Endometrial microvascular endothelial cells (primary cell): Measurements from ENCODE around the gene GGN. TPM values are rescaled to one million over a fixed set of nuclear protein-coding genes. Genes with fewer than 3 reads are reported as not detected.
"Not testable (repeated sequence)": the region's sequence is repeated elsewhere in the genome, so short reads cannot be mapped to it uniquely, and the experiment has no call there.

Experiments used
- in situ Hi-C: cut with HindIII; loops from 2 replicates; pipeline ENCODE4 v1.10.0; 2017; ENCODE audit warnings: low sequenced_read_pairs, low pct_unique_long_range_greater_than_20kb; ENCODE audit errors: inconsistent ontology term
- total RNA-seq: library from RNA; depleted of rRNA; stranded (reverse); fragments of >200 nt; gene quantifications from one replicate; pipeline ENCODE4 v1.2.3, GENCODE V29; 2015; ENCODE audit errors: inconsistent ontology term

GGN gene
- total RNA-seq, 1 donor from 2014 or later, result 1.1 TPM

DNA sequence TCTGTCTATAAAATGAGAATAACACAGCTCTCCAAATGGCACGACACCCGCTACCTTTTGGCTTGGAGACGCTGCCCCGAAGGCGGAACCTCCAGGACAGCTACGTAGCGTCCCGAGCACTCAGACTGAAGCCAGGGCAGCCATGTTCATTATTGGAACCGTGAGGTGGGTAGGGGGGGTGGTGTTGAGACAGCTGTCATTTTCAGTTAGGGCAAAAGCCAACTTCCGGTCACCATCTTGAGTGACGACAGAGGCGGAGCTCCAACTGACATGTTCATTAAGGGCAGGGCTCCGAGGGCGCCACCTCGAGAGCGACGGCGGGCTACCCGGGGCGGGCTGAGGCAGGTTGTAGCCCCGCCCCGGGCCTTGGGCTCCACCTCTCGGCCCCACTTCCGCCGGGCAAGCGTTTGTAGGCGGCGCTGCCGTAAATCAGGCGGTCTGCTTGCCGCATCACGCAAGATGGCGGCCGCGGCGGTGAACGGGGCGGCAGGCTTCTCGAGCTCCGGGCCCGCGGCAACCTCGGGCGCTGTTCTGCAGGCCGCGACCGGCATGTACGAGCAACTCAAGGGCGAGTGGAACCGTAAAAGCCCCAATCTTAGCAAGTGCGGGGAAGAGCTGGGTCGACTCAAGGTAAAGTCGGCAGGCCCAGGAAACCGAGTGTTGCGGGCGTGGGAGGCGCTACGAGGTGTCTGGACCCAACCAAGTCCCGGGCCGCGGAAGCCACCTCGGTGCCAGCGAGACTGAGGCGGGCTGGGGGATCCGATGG, 13.3 kb downstream of the GGN start, which contains the start of gene PSMD8:
Gene PSMD8, plus strand, starts transcription at position 240 of the 766 bp plus-strand sequence. Its CDS starts 31 bp downstream, at position 271.
- in situ Hi-C loops, result no loop called here

DNA sequence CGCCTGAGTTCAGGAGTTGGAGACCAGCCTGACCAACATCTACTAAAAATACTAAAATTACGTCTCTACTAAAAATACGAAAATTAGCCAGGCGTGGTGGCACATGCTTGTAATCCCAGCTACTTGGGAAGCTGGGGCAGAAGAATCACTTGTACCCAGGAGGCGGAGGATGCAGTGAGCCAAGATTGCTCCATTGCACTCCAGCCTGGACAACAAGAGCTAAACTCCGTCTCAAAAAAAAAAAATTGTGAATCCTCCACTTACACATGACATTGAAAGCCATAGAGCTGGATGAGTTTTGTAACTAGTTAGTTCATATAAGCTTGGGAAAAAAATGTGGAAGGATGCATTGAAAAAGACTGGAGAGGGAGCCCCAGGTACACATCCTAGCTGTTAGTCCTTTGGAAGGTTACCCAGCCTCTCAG, 13.9 kb downstream of the GGN start:
- in situ Hi-C loops, result no loop called here

DNA sequence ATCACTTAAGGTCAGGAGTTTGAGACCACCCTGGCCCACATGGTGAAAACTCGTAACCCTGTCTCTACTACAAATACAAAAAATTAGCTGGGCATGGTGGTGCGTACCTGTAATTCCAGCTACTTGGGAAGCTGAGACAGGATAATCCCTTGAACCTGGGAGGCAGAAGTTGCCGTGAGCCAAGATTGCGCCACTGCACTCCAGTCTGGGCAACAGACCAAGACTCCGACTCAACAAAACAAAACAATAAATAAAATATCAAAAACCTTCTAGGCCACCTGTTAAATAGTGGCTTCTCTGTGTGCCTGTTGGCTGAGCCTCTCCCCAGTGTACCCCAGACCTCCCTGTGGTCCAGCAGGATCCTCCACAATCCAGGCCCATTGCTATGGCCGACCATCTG, 16.8 kb downstream of the GGN start:
- in situ Hi-C loops, result no loop called here

DNA sequence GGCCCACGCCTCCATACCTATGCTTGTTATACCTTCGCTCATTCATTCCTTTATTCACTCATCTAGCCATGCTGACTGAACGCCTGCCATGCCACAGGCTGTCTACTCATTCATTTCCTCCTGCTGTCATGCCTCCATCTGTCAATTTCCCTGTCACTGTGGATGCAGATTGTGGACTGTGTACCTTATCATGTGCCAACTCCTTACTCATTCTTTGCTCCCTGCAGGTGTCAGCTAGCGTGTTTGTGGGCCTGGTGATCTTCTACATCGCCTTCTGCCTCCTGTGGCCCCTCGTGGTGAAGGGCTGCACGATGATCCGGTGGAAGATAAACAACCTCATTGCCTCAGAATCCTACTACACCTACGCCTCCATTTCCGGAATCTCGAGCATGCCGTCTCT, 17.5 kb downstream of the GGN start:
- in situ Hi-C loops, result no loop called here

DNA sequence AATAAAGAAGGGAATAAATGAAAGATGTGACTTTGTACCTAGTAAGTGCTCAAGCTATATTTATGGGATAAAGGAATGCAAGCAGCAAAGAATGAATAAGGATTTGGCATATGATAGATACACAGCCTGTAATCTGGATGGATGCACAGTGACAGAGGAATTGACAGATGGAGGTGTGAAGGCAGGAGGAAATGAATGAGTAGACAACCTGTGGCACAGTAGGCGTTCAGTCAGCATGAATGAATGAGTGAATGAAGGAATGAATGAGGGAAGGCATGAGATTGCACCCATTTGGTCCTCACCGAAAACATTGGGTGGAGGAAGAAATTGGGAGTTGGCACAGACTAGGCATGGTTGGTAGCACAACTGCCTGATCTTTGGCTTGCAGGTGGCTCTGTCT, 18.2 kb downstream of the GGN start:
- in situ Hi-C loops, result no loop called here

DNA sequence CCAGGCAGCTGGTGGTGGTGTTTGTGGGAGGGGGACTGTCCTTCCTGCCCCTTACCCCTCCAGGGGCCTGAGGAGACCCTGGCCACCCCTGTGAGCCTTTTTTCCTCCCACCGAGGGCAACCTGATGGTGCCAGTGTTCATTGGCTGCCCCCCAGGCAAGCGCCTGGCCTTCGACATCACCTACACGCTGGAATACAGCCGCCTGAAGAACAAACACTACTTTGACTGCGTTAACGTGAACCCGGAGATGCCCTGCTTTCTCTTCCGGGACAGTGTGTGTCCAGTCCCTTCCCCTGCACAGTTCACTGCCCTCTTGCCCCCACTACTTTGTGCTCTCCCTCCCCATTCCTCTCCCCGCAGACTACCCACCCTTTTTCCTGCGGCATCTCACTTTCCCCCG, 20.8 kb downstream of the GGN start:
- in situ Hi-C loops, result no loop called here

DNA sequence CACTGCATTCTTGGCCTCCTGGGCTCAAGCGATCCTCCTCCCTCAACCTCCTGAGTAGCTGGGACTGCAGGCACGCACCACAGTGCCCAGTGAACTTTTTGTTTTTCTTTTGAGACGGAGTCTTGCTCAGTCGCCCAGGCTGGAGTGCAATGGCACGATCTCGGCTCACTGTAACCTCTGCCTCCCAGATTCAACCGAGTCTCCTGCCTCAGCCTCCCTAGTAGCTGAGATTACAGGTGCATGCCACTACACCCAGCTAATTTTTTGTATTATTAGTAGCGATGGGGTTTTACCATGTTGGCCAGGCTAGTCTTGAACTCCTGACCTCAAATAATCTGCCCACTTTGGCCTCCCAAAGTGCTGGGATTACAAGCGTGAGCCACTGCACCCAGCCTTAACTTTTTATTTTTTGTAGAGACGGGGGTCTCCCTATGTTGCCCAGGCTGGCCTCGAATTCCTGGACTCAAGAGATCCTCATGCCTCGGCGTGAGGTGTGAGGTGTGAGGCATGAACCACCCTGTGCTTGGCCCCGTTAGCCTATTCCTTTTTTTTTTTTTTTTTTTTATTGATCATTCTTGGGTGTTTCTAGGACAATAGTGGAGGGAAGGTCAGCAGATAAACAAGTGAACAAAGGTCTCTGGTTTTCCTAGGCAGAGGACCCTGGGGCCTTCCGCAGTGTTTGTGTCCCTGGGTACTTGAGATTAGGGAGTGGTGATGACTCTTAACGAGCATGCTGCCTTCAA, 24.7 kb downstream of the GGN start:
- in situ Hi-C loops, result not testable (repeated sequence)

DNA sequence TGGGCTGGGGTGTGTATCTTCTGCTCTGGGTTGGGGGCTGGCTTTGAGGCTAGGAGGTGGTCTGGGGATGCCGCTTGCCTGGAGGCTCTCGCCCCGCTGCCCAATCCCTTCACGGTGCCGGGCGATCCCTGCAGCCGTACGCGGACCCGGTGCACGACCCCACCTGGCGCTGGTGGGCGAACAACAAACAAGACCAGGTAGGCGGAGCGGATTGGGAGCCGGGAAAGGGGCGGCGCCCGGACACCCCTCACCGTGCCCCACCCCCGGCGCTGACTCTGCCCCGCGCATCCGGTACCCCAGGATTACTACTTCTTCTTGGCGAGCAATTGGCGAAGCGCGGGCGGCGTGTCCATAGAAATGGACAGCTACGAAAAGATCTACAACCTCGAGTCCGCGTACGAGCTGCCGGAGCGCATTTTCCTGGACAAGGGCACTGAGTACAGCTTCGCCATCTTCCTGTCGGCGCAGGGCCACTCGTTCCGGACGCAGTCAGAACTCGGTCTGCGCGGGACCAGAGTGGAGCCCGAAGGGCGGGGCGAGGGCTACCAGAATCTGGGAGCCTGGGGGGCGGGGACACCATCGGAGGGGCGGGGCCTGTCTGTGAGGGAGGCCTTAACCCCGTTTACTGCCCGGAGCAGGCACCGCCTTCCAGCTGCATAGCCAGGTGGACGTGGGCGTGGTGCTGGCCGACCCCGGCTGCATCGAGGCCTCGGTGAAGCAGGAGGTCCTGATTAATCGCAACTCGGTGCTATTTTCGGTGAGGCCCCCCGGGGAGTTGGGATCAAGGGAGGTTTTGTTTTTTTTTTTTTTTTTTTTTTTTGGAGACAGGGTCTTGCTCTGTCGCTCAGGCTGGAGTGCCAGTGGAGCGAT, 25.5 kb downstream of the GGN start:
- in situ Hi-C loops, result no loop called here

DNA sequence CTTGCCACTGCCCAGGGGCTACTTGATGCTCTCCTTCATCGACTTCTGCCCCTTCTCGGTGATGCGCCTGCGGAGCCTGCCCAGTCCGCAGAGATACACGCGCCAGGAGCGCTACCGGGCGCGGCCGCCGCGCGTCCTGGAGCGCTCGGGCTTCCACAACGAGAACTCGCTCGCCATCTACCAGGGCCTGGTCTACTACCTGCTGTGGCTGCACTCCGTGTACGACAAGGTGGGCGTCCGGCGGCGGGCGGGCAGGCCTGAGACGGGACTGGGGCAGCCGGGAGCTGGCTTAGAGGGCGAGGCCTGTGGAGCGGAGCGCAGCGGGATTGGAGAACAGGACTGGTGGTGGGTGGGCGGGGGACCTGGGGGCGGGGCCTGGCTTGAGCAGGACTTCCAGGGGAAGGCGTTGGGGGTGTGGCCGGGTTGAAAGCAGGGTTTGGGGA, 26.2 kb downstream of the GGN start:
- in situ Hi-C loops, result no loop called here

DNA sequence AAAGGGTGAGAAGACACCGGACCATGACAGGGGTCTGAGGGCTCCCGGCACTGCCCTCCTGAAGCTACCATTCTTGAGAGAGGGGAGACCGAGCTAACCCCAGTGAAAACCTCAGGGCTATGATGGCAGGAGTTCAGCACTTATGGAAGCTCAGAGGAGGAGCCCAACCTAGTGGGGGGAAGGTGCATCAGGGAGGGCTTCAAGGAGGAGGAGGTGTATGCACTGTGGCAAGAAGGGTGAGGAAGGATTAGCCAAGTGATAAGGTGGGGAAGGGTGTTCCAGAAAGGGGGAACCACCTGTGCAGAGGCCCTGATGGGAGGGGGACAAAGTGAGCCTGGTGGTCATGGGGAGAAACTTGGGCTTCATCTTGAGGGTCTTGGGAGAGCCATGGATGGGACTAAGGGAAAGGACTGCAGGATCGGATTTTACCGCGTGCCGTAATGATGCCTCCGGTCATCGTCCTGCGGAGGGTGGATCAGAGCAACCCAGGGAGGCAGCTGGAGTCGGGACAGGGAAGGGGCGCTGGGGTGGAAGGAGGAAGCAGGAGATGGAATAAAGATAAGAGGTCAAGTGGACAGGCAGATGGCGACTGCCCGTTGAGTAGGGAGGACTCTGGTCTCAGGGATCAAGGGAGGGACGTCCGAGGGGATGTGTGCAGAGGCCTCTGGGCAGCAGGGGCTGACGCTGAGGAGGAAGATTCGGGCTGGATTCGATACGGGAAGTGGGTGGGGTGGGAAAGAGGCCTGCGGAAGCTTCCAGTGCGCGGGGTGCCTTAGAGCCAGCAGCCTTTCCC, 26.8 kb downstream of the GGN start:
- in situ Hi-C loops, result no loop called here

DNA sequence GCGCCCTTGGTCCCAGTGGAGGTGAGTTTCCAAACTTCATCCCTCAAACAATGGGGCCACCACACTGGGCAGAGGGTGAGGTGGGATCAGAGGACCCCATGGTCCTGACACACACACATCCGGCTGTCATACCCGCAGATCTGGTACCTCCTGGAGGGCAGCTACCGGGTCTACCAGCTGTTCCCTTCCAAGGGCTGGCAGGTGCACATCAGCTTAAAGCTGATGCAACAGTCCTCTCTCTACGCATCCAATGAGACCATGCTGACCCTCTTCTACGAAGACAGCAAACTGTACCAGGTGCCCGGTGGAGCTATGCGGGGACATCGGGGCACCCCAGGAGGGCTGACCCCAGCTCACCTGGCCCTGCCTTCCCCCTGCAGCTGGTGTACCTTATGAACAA, 27.5 kb downstream of the GGN start:
- in situ Hi-C loops, result no loop called here

DNA sequence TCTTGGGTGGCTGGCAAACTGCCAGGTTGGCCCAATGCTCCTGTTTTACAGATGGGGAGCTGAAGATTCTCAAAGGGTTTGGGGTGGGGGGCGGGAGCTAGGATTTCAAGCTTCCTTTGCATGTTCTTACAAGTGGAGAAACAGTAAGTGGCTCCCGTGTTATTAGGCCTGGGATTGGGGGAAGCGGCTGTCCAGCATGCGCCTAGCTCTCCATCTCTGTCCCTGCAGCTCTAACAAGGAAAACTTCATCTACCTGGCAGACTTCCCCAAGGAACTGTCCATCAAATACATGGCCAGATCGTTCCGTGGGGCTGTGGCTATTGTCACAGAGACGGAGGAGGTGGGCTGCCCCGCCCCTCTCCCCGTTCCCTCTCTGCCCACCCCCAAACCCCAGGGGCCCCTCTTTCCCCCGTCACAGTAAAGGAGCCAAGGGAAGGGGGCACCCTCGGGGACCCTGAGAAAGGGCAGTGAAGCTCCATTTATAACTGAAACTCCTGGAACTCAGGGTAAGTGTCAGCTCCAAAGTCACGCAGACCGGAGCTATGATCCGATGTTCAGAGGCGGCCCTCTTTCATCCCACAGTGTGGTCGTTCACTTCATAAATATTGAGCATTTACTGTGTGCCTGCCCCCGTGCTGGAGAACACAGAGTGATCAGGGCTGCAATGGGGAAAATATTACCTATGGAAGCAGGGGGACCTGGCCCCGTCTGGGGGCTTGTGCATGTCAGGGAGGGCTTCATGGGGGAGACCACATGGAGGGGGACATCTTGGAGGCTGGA, 28.4 kb downstream of the GGN start:
- in situ Hi-C loops, result no loop called here

DNA sequence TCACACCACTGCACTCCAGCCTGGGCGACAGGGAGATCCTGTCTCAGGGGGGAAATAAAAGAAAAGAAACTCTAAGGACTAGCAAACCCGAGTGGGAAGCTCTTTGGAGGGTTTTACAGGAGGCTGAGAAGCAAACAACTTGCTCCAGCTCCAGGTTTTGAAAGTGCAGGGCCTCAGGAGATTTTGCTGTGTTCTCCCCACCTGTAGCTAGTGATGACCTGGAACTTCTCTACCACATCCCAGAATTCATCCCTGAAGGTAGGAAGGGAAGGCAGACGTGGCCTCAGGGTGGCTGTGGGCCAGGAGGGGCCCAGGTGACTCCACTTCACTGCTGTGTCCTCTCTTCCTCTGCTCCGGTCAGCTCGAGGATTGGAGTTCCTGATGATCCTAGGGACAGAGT, 29.8 kb downstream of the GGN start:
- in situ Hi-C loops, result no loop called here

DNA sequence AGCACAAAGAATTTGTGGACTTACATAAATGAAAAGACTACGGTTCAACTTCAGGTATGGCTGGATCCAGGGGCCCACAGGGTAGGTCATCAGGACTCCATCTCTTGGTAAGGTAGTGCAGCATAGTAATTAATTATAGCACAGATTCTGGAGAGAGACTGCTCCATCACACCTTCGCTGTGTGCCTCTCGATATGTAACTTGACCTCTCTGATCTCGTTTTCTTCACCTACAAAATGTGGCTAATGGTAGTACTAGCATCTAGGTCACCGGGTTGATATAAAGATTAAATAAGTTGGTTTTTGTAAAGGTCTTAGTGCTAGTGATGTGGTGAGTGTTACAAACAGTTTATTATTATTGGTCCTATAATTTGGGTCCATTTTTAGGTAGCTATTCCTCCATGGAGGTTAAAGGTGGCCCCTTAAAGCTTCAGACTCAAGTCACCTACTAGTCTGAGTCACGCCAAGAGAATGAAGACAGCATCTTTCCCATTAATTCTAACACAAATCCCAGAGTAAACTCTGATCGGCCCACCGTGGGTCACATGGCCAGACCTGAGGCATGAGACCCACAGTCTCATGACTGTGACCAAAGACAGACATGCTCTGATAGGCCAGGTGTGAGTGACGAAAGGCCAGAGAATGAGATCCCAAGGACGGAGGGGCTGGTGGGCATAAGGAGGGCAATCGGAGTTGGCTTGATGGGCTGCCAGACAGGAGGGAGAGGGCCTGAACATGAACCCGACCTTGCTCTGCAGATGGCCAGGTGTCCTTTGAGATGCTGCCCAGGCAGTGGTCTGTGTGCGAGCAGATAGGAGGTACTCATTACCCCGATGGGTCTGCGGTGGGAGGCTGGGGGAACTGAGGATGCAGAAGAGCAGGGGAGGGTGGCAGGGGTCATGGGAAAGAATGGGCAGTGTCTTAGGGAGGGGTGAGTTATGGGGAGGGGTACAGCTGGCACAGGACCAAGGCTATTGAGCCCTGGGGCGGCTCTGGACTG, 31.8 kb downstream of the GGN start:
- in situ Hi-C loops, result no loop called here

DNA sequence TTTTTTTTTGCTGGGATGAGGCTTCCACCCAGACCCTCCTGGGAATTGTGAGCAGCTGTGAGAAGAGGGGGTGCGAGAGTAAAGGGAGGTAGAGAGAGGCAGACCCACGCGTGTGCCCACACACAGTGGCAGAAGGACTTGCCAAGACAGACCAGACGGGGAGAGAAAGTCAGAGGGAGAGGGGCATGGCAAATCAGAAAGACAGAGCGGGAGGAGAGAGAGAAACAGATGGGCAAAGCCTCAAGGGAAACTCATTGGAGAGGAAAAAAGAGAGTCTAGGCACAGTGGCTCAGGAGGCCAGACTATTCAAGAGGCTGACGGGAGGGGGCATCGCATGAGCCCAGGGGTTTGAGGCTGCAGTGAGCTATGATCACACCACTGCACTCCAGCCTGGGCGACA, 35.2 kb downstream of the GGN start:
- in situ Hi-C loops, result no loop called here

DNA sequence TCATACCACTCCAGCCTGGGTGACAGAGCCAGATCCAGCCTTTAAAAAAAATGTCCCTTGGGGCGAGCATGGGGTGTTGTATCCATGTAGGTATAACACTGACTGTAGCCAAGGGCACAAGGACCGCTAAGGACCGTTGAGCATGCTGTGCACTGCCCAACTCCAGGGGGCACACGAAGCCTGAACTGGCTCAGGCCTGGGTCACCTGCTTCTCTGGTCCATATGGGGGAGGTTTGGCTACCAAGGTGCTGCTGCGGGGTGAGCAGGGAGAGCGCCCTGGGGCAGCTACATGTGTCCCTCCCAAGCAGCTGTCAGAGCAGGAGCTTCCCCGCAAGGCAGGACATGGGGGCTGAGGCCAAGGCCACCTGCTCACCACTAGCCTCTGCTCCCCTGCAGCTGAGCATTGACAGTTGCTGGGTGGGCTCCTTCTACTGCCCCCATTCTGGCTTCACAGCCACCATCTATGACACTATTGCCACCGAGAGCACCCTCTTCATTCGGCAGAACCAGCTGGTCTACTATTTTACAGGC, 35.9 kb downstream of the GGN start:
- in situ Hi-C loops, result no loop called here

DNA sequence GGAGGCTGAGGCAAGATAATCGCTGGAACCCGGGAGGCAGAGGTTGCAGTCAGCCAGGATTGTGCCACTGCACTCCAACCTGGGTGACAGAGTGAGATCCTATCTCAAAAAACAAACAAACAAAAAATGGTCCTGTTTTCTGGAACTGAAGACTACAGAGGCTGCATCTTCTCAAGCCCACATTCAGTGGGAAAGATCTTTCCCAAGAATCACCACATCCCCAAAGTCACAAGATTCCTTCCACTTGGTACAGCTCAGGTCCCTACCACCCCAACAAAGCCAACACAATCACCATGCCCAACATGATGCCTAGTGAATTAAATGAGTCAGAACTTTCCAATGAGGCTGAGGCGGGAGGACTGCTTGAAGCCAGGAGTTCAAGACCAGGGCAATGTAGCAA, 37.0 kb downstream of the GGN start:
- in situ Hi-C loops, result no loop called here
